Neural cell (in vitro differentiated cells): ENCODE data around the gene ANAPC7. TPM values are rescaled to one million over a fixed set of nuclear protein-coding genes. Genes with fewer than 3 reads are reported as not detected.
A peak's percentile ranks its signal among the peaks of the same experiment; 100 is the strongest.

Experiments
- H2AFZ ChIP-seq: fragments of 200-600, 300-800 bp; sonication (generic), shearing (Covaris generic); 2 replicates; pipeline ENCODE4 v1.6.0; 2014; ENCODE audit warnings: low read depth, mild to moderate bottlenecking, antibody characterized with exemption, low read length, moderate library complexity
- H3F3A ChIP-seq: fragments of 200-600 bp; shearing (Covaris generic); 2 replicates; pipeline ENCODE4 v1.6.1; 2016; ENCODE audit warnings: mild to moderate bottlenecking, moderate library complexity, mixed read lengths, antibody characterized with exemption, low read length; ENCODE audit not compliant: insufficient read depth, poor library complexity, severe bottlenecking
- H3K27ac ChIP-seq: fragments of 200-600, 300-800 bp; sonication (generic), shearing (Covaris generic); 2 replicates; pipeline ENCODE4 v1.5.1; 2014; ENCODE audit warnings: mild to moderate bottlenecking, low read length, moderate library complexity
- H3K27me3 ChIP-seq: fragments of 300-800, 200-600 bp; sonication (generic), shearing (Covaris generic); 2 replicates; pipeline ENCODE4 v1.6.0; 2014; ENCODE audit warnings: mild to moderate bottlenecking, low read depth, low read length, moderate library complexity; ENCODE audit not compliant: insufficient read depth
- H3K36me3 ChIP-seq: fragments of 300-800, 200-600 bp; sonication (generic), shearing (Covaris generic); 2 replicates; pipeline ENCODE4 v1.5.1; 2014; ENCODE audit warnings: mild to moderate bottlenecking, antibody characterized with exemption, low read length, moderate library complexity; ENCODE audit not compliant: insufficient read depth
- H3K4me2 ChIP-seq: fragments of 300-800, 200-600 bp; sonication (generic), shearing (Covaris generic); 2 replicates; pipeline ENCODE4 v1.6.0; 2014; ENCODE audit warnings: mild to moderate bottlenecking, low read length
- H3K4me3 ChIP-seq: fragments of 300-800, 200-600 bp; sonication (generic), shearing (Covaris generic); 2 replicates; pipeline ENCODE4 v1.5.1; 2014; ENCODE audit warnings: mild to moderate bottlenecking, low read length, moderate library complexity
- H3K79me2 ChIP-seq: fragments of 200-600 bp; shearing (Covaris generic); replicated peaks from 2 replicates; pipeline ENCODE4 v1.6.0; 2014; ENCODE audit warnings: mild to moderate bottlenecking, low read length, moderate library complexity; ENCODE audit not compliant: insufficient read depth
- H3K9ac ChIP-seq: fragments of 300-800, 200-600 bp; sonication (generic), shearing (Covaris generic); 2 replicates; pipeline ENCODE4 v1.6.1; 2016; ENCODE audit warnings: mild to moderate bottlenecking, low read length, mixed read lengths
- H3K9me2 ChIP-seq: fragments of 200-600 bp; shearing (Covaris generic); 2 replicates; pipeline ENCODE4 v1.6.1; 2016; ENCODE audit warnings: mild to moderate bottlenecking, low read length, mixed read lengths; ENCODE audit not compliant: insufficient read depth
- H3K9me3 ChIP-seq: fragments of 200-600, 300-800 bp; sonication (generic), shearing (Covaris generic); 2 replicates; pipeline ENCODE4 v1.6.1; 2016; ENCODE audit warnings: mild to moderate bottlenecking, mixed run types, low read length, moderate library complexity, mixed read lengths
- H4K20me1 ChIP-seq: fragments of 200-600 bp; shearing (Covaris generic); 2 replicates; pipeline ENCODE4 v1.6.1; 2016; ENCODE audit warnings: mild to moderate bottlenecking, mixed run types; ENCODE audit not compliant: insufficient read depth
- CTCF ChIP-seq: fragments of 450-650 bp; IDR thresholded peaks from 2 replicates; pipeline ENCODE4 v1.5.1; 2014; ENCODE audit warnings: antibody characterized with exemption, mild to moderate bottlenecking, moderate library complexity; ENCODE audit not compliant: poor library complexity, severe bottlenecking
- EP300 ChIP-seq: fragments of 450-650 bp; conservative IDR thresholded peaks from 2 replicates; pipeline ENCODE4 v1.6.1; 2014; ENCODE audit warnings: antibody characterized with exemption, mild to moderate bottlenecking, moderate library complexity; ENCODE audit not compliant: poor library complexity, severe bottlenecking
- EZH2 ChIP-seq: fragments of 200-600, 300-800 bp; shearing (Covaris generic), sonication (generic); IDR thresholded peaks from 2 replicates; pipeline ENCODE4 v1.6.1; 2014; ENCODE audit warnings: antibody characterized with exemption, low read length, borderline replicate concordance, mild to moderate bottlenecking; ENCODE audit not compliant: insufficient read depth, poor library complexity, severe bottlenecking
- MXI1 ChIP-seq: fragments of 450-650 bp; conservative IDR thresholded peaks from 2 replicates; pipeline ENCODE4 v1.6.1; 2014; ENCODE audit warnings: antibody characterized with exemption, mild to moderate bottlenecking; ENCODE audit not compliant: poor library complexity, severe bottlenecking
- POLR2AphosphoS5 ChIP-seq: IDR thresholded peaks from 2 replicates; pipeline ENCODE4 v1.6.1; 2012
- RAD21 ChIP-seq: fragments of 450-650 bp; conservative IDR thresholded peaks from 2 replicates; pipeline ENCODE4 v1.6.1; 2014; ENCODE audit warnings: antibody characterized with exemption, mild to moderate bottlenecking, moderate library complexity
- REST ChIP-seq: IDR thresholded peaks from 2 replicates; pipeline ENCODE4 v1.6.1; 2012; ENCODE audit warnings: borderline replicate concordance
- SMC3 ChIP-seq: fragments of 450-650 bp; conservative IDR thresholded peaks from 2 replicates; pipeline ENCODE4 v1.6.1; 2014; ENCODE audit warnings: antibody characterized with exemption, mild to moderate bottlenecking, moderate library complexity; ENCODE audit not compliant: poor library complexity
- TAF1 ChIP-seq: IDR thresholded peaks from 2 replicates; pipeline ENCODE4 v1.6.1; 2012; ENCODE audit warnings: low read depth
- polyA minus RNA-seq: library from RNA; depleted of rRNA, polyadenylated mRNA; stranded (reverse); fragments of >200 nt; gene quantifications from 2 replicates; pipeline ENCODE4 v1.2.3, GENCODE V29; 2014
- polyA plus RNA-seq: library from polyadenylated mRNA; depleted of rRNA; stranded (reverse); fragments of >200 nt; gene quantifications from 2 replicates; pipeline ENCODE4 v1.2.3, GENCODE V29; 2014

The ANAPC7 gene
- 92.8 and 98.2 TPM in 2 replicates for polyA plus RNA-seq
- polyA minus RNA-seq: 52.3 and 67.8 TPM in 2 replicates

GRCh38 chr12:110403146-110403975 lies at the start of gene ANAPC7:
Gene ANAPC7, minus strand, starts transcription at chr12:110403708. Its CDS starts 81 bp downstream, at chr12:110403627.
- Histone ChIP-seq H3K9me2 (no peaks in the 10 kb centered on the region), H3K79me2 (peaks cover 17% of the 10 kb centered on the region), H2AFZ (peak within 1 kb of the TSS; percentile 98), H3K9ac (peak within 1 kb of the TSS; percentile 87), H4K20me1 (no peaks in the 10 kb centered on the region), H3K4me2 (peak within 1 kb of the TSS; percentile 97), H3K27ac (peak within 1 kb of the TSS; percentile 97), H3K27me3 (no peaks in the 10 kb centered on the region), H3K4me3 (peak within 1 kb of the TSS; percentile 89), H3K9me3 (no peaks in the 10 kb centered on the region), H3F3A (peaks cover 3% of the 10 kb centered on the region), H3K36me3 (no peaks in the 10 kb centered on the region)
- peak; percentile 54 for TF ChIP-seq RAD21
- TF ChIP-seq CTCF: peak; percentile 59
- peak; percentile 42 for TF ChIP-seq SMC3
- no peak for TF ChIP-seq EZH2
- TF ChIP-seq POLR2AphosphoS5: peak; percentile 76
- TF ChIP-seq TAF1: peak; percentile 75
- TF ChIP-seq EP300: no peak
- no peak for TF ChIP-seq REST
- peak; percentile 100 for TF ChIP-seq MXI1

- Histone ChIP-seq H3K9me2 (no peaks in the 10 kb centered on the region), H3K4me3 (no peak overlapping the region), H3F3A (no peaks in the 10 kb centered on the region), H4K20me1 (no peaks in the 10 kb centered on the region), H2AFZ (no peak overlapping the region), H3K9me3 (no peaks in the 10 kb centered on the region), H3K4me2 (no peak overlapping the region), H3K9ac (no peak overlapping the region), H3K36me3 (no peaks in the 10 kb centered on the region), H3K27ac (no peak overlapping the region), H3K79me2 (peaks cover 20% of the 10 kb centered on the region), H3K27me3 (no peaks in the 10 kb centered on the region)
- TF ChIP-seq CTCF: no peak
These were observed 47.8 kb upstream of the ANAPC7 start for GRCh38 chr12:110451263-110451662.
